BE2C (cell line): ENCODE results near the gene BTK.
"Not testable (repeated sequence)": the region's sequence is repeated elsewhere in the genome, so short reads cannot be mapped to it uniquely, and the experiment has no call there.

Experiments used
- DNase-seq: peaks from one replicate; pipeline ENCODE4 v3.0.0-alpha.2; 2020
- H3K27me3 ChIP-seq: fragments of 250-450 bp; sonication (Bioruptor Pico); 2 replicates; pipeline ENCODE4 v1.5.1; 2020; ENCODE audit warnings: mild to moderate bottlenecking
- H3K36me3 ChIP-seq: fragments of 250-450 bp; sonication (Bioruptor Pico); 2 replicates; pipeline ENCODE4 v1.5.1; 2020; ENCODE audit warnings: mild to moderate bottlenecking
- H3K4me1 ChIP-seq: fragments of 250-450 bp; sonication (Bioruptor Pico); 2 replicates; pipeline ENCODE4 v1.5.1; 2020
- H3K4me3 ChIP-seq: 2 replicates; pipeline ENCODE4 v1.5.1; 2011; ENCODE audit warnings: low read depth, low read length
- H3K9me3 ChIP-seq: fragments of 250-450 bp; sonication (Bioruptor Pico); 2 replicates; pipeline ENCODE4 v1.5.1; 2020
- CTCF ChIP-seq: IDR thresholded peaks from 2 replicates; pipeline ENCODE4 v1.5.1; 2012; ENCODE audit warnings: mild to moderate bottlenecking, low read depth, low read length

BTK gene

GRCh38 chrX:101347859-101348451 lies 38.0 kb downstream of the BTK start:
- no peaks in the 10 kb centered on the region for H3K27me3 ChIP-seq
- no peak for TF ChIP-seq CTCF

GRCh38 chrX:101337776-101338271 lies 48.2 kb downstream of the BTK start:
- no peak for TF ChIP-seq CTCF
- no peak for DNase-seq
- Histone ChIP-seq H3K36me3 (no peaks in the 10 kb centered on the region), H3K4me3 (no peak overlapping the region), H3K9me3 (no peaks in the 10 kb centered on the region), H3K27me3 (no peaks in the 10 kb centered on the region), H3K4me1 (no peaks in the 10 kb centered on the region)

More at GRCh38 chrX:101347859-101348451, 38.0 kb downstream of the BTK start:
- Histone ChIP-seq H3K4me1 (no peaks in the 10 kb centered on the region), H3K36me3 (peaks cover 2% of the 10 kb centered on the region; the same call in 1 of the 2 replicates), H3K9me3 (no peaks in the 10 kb centered on the region), H3K4me3 (peak overlapping the region; percentile 87)
- DNase-seq = no peak

GRCh38 chrX:101334310-101334709 lies 51.7 kb downstream of the BTK start:
- not testable (repeated sequence) for H3K4me1 ChIP-seq, H3K4me3 ChIP-seq, H3K9me3 ChIP-seq, DNase-seq, H3K27me3 ChIP-seq, H3K36me3 ChIP-seq

- H3K36me3 ChIP-seq, H3K9me3 ChIP-seq, H3K27me3 ChIP-seq, DNase-seq, H3K4me1 ChIP-seq, H3K4me3 ChIP-seq: not testable (repeated sequence)
These were observed 59.4 kb downstream of the BTK start for GRCh38 chrX:101326600-101326999.

- Histone ChIP-seq H3K9me3 (no peaks in the 10 kb centered on the region), H3K27me3 (no peaks in the 10 kb centered on the region), H3K4me3 (no peak overlapping the region), H3K4me1 (no peaks in the 10 kb centered on the region), H3K36me3 (no peaks in the 10 kb centered on the region)
- DNase-seq = no peak
- TF ChIP-seq CTCF = no peak
These were observed 82.2 kb downstream of the BTK start for GRCh38 chrX:101303790-101304189.
